CD4-positive, alpha-beta memory T cell (primary cell): ENCODE results near the gene SLC25A45. TPM values are rescaled to one million over a fixed set of nuclear protein-coding genes. Genes with fewer than 3 reads are reported as not detected.
"Not testable (repeated sequence)": the region's sequence is repeated elsewhere in the genome, so short reads cannot be mapped to it uniquely, and the experiment has no call there.

Experiments
- CTCF ChIA-PET: fragments of 350-600 bp; sonication (Branson Sonifier 250); formaldehyde crosslinking; loops from one replicate; lab custom pipeline; 2021; ENCODE audit warnings: inconsistent platforms; ENCODE audit not compliant: partially characterized antibody; lab: Charles Lee
- POLR2A ChIA-PET: fragments of 350-600 bp; sonication (Branson Sonifier 250); formaldehyde crosslinking; loops from one replicate; lab custom pipeline; 2021; ENCODE audit not compliant: partially characterized antibody; lab: Charles Lee
- DNase-seq, 5 donors: peaks; one replicate each; pipeline versions ENCODE4 v3.0.0 to v3.0.0-alpha.2; 2020 to 2022; ENCODE audit warnings: mixed read lengths in 1 of 5
- H3K27ac ChIP-seq: one replicate; pipeline ENCODE4 v1.7.0; 2013; ENCODE audit warnings: low read depth, low read length
- H3K27me3 ChIP-seq: 2 replicates; pipeline ENCODE4 v1.7.0; 2013; ENCODE audit warnings: mild to moderate bottlenecking, low read length, moderate library complexity; ENCODE audit not compliant: insufficient read depth
- H3K36me3 ChIP-seq: 2 replicates; pipeline ENCODE4 v1.7.0; 2013; ENCODE audit warnings: mild to moderate bottlenecking, low read length, moderate library complexity; ENCODE audit not compliant: insufficient read depth
- H3K4me1 ChIP-seq: 2 replicates; pipeline ENCODE4 v1.7.0; 2013; ENCODE audit warnings: mild to moderate bottlenecking, low read length, moderate library complexity; ENCODE audit not compliant: insufficient read depth
- H3K4me3 ChIP-seq, 2 donors: one replicate each; pipeline ENCODE4 v1.7.0; 2013; ENCODE audit warnings: low read length in 2 of 2, mild to moderate bottlenecking in 1 of 2
- H3K9me3 ChIP-seq, 2 donors: one replicate each; pipeline ENCODE4 v1.7.0; 2013; ENCODE audit warnings: low read length in 2 of 2, control low read depth in 1 of 2; ENCODE audit not compliant: control insufficient read depth in 1 of 2
- H3K27ac Mint-ChIP-seq, 7 donors: one replicate each; pipeline ENCODE4 v1.8.0; 2020 to 2021; ENCODE audit warnings: mixed read lengths in 7 of 7, mild to moderate bottlenecking in 6 of 7, inconsistent platforms in 3 of 7, moderate library complexity in 3 of 7
- H3K27me3 Mint-ChIP-seq, 2 donors: one replicate each; pipeline ENCODE4 v1.8.0; 2020 to 2021; ENCODE audit warnings: mixed read lengths in 2 of 2
- H3K36me3 Mint-ChIP-seq, 2 donors: one replicate each; pipeline ENCODE4 v1.8.0; 2020 to 2021; ENCODE audit warnings: mixed read lengths in 2 of 2, inconsistent platforms in 1 of 2, mild to moderate bottlenecking in 1 of 2
- H3K4me1 Mint-ChIP-seq, 4 donors: one replicate each; pipeline ENCODE4 v1.8.0; 2020 to 2021; ENCODE audit warnings: mixed read lengths in 4 of 4, mild to moderate bottlenecking in 1 of 4
- H3K4me3 Mint-ChIP-seq, 8 donors: one replicate each; pipeline ENCODE4 v1.8.0; 2020 to 2021; ENCODE audit warnings: mixed read lengths in 8 of 8, mild to moderate bottlenecking in 7 of 8, moderate library complexity in 6 of 8, inconsistent platforms in 3 of 8
- H3K9me3 Mint-ChIP-seq, 8 donors: one replicate each; pipeline ENCODE4 v1.8.0; 2020 to 2021; ENCODE audit warnings: mixed read lengths in 8 of 8, mild to moderate bottlenecking in 5 of 8, inconsistent platforms in 3 of 8, moderate library complexity in 1 of 8
- intact Hi-C: fragments of 100-400 bp; cut with micrococcal nuclease; formaldehyde crosslinking; loops from one replicate; pipeline ENCODE4 v1.15.1; 2023
- polyA plus RNA-seq, 2 donors: library from polyadenylated mRNA; unstranded; fragments of 300-500 nt; fragmentation: Illumina TruSeq; gene quantifications; one replicate each; pipeline ENCODE4 v1.2.3, GENCODE V29; 2021
- total RNA-seq, 2 experiments: library from RNA; stranded (reverse); gene quantifications; one replicate each; pipeline ENCODE4 v1.2.3, GENCODE V29; 2021

The SLC25A45 gene
- total and polyA plus RNA-seq, 4 experiments from 2014 or later: 7.2 to 24.2 (median 16.0) TPM

- H3K4me1 Mint-ChIP-seq: peaks cover 15 to 27% (median 21%) of the 10 kb centered on the region in 4 donors
- peak overlapping the region in 2 of 7 donors; percentile 12 to 85 for H3K27ac Mint-ChIP-seq
- ChIA-PET CTCF (interaction anchor here (1.2 to 10.6 kb wide), 4 partner anchors 26 to 181 kb away, joined by 3 to 186 read pairs (median 4); no protein-coding TSS in a partner anchor), POLR2A (interaction anchor here (0.8 to 22.2 kb wide), 8 partner anchors 13 to 278 kb away, joined by 3 to 3839 read pairs (median 226); partner anchors contain the start of genes FRMD8, MALAT1, NEAT1 and SLC25A45)
- H3K9me3 Mint-ChIP-seq, H3K27me3 Mint-ChIP-seq, H3K4me3 Mint-ChIP-seq, DNase-seq, H3K27me3 ChIP-seq, H3K27ac ChIP-seq, intact Hi-C loops, H3K9me3 ChIP-seq, H3K4me3 ChIP-seq: not testable (repeated sequence)
- peaks cover 26% of the 10 kb centered on the region for H3K4me1 ChIP-seq
- peaks cover 25% of the 10 kb centered on the region for H3K36me3 ChIP-seq
- peaks cover 8 to 31% of the 10 kb centered on the region in 2 donors for H3K36me3 Mint-ChIP-seq
These were observed 30.7 kb upstream of the SLC25A45 start for GRCh38 chr11:65413077-65413664.

GRCh38 chr11:65412271-65413076 is 30.0 kb upstream of the SLC25A45 start:
- H3K27ac ChIP-seq: no peak overlapping the region
- intact Hi-C loops: no loop called here
- H3K4me1 ChIP-seq: peaks cover 19% of the 10 kb centered on the region
- peaks cover 26% of the 10 kb centered on the region for H3K36me3 ChIP-seq
- DNase-seq: no peak
- Mint-ChIP-seq H3K27ac (no peak overlapping the region), H3K4me1 (peaks cover 12 to 22% (median 16%) of the 10 kb centered on the region in 4 donors), H3K4me3 (no peak overlapping the region), H3K9me3 (no peaks in the 10 kb centered on the region), H3K27me3 (no peaks in the 10 kb centered on the region), H3K36me3 (peaks cover 8 to 30% of the 10 kb centered on the region in 2 donors)
- no peaks in the 10 kb centered on the region for H3K27me3 ChIP-seq
- CTCF ChIA-PET: interaction anchor here (1.2 to 10.6 kb wide), 4 partner anchors 25 to 182 kb away, joined by 3 to 186 read pairs (median 4); no protein-coding TSS in a partner anchor
- no peaks in the 10 kb centered on the region for H3K9me3 ChIP-seq
- H3K4me3 ChIP-seq: no peak overlapping the region
- POLR2A ChIA-PET: interaction anchor here (0.9 to 22.2 kb wide), 6 partner anchors 11 to 277 kb away, joined by 3 to 3839 read pairs (median 485); partner anchors contain the start of genes FRMD8, MALAT1, NEAT1 and SLC25A45

- intact Hi-C loops: no loop called here
- no peak overlapping the region for H3K27ac Mint-ChIP-seq
- H3K4me3 ChIP-seq: no peak overlapping the region
These were observed 29.2 kb upstream of the SLC25A45 start for GRCh38 chr11:65411681-65412070.

GRCh38 chr11:65410936-65411680 is 28.7 kb upstream of the SLC25A45 start:
- intact Hi-C loops: no loop called here
- no peaks in the 10 kb centered on the region for H3K9me3 ChIP-seq
- H3K36me3 ChIP-seq: peaks cover 27% of the 10 kb centered on the region
- no peak for DNase-seq
- Mint-ChIP-seq H3K9me3 (no peaks in the 10 kb centered on the region), H3K27ac (no peak overlapping the region), H3K36me3 (peaks cover 8 to 28% of the 10 kb centered on the region in 2 donors), H3K4me1 (peaks cover 3 to 8% (median 6%) of the 10 kb centered on the region in 4 donors), H3K27me3 (no peaks in the 10 kb centered on the region), H3K4me3 (no peak overlapping the region)
- H3K27ac ChIP-seq: no peak overlapping the region
- no peak overlapping the region for H3K4me3 ChIP-seq
- peaks cover 6% of the 10 kb centered on the region for H3K4me1 ChIP-seq
- H3K27me3 ChIP-seq: no peaks in the 10 kb centered on the region
- POLR2A ChIA-PET: interaction anchor here (1.7 to 22.2 kb wide), 4 partner anchors 12 to 88 kb away, joined by 8 to 3839 read pairs (median 602); partner anchors contain the start of genes FRMD8, MALAT1, NEAT1 and SLC25A45
- CTCF ChIA-PET: interaction anchor here (1.2 to 10.6 kb wide), 3 partner anchors 24 to 98 kb away, joined by 3 to 186 read pairs (median 4); partner anchors contain the start of gene MALAT1

More at GRCh38 chr11:65411681-65412070, 29.2 kb upstream of the SLC25A45 start:
- H3K4me3 Mint-ChIP-seq: no peak overlapping the region
- H3K27me3 Mint-ChIP-seq: no peaks in the 10 kb centered on the region
- Histone ChIP-seq H3K4me1 (peaks cover 11% of the 10 kb centered on the region), H3K27ac (no peak overlapping the region), H3K36me3 (peaks cover 27% of the 10 kb centered on the region), H3K27me3 (no peaks in the 10 kb centered on the region), H3K9me3 (no peaks in the 10 kb centered on the region)
- ChIA-PET POLR2A (interaction anchor here (1.7 to 22.2 kb wide), 4 partner anchors 12 to 87 kb away, joined by 8 to 3839 read pairs (median 602); partner anchors contain the start of genes FRMD8, MALAT1, NEAT1 and SLC25A45), CTCF (interaction anchor here (1.2 to 10.6 kb wide), 3 partner anchors 24 to 97 kb away, joined by 3 to 186 read pairs (median 4); partner anchors contain the start of gene MALAT1)
- H3K36me3 Mint-ChIP-seq: peaks cover 8 to 28% of the 10 kb centered on the region in 2 donors
- no peak for DNase-seq
- peaks cover 5 to 14% (median 10%) of the 10 kb centered on the region in 4 donors for H3K4me1 Mint-ChIP-seq
- H3K9me3 Mint-ChIP-seq: no peaks in the 10 kb centered on the region

- Mint-ChIP-seq H3K4me1 (peaks cover 0 to 6% (median 1%) of the 10 kb centered on the region in 4 donors), H3K9me3 (no peaks in the 10 kb centered on the region), H3K27me3 (no peaks in the 10 kb centered on the region), H3K4me3 (no peak overlapping the region), H3K36me3 (peaks cover 12 to 47% of the 10 kb centered on the region in 2 donors), H3K27ac (peak overlapping the region in 1 of 7 donors; percentile 57)
- H3K36me3 ChIP-seq: peaks cover 43% of the 10 kb centered on the region
- H3K4me3 ChIP-seq: no peak overlapping the region
- DNase-seq: peak in 1 of 5 donors; percentile 12
- H3K27me3 ChIP-seq: no peaks in the 10 kb centered on the region
- ChIA-PET CTCF (interaction anchor here (2.0 kb wide), 1 partner anchor 11 kb away, joined by 10 read pairs; no protein-coding TSS in a partner anchor), POLR2A (interaction anchor here (1.5 to 2.6 kb wide), 3 partner anchors 12 to 93 kb away, joined by 3 to 7 read pairs (median 7); partner anchors contain the start of gene NEAT1)
- H3K4me1 ChIP-seq: no peaks in the 10 kb centered on the region
- intact Hi-C loops: no loop called here
- H3K9me3 ChIP-seq: no peaks in the 10 kb centered on the region
- no peak overlapping the region for H3K27ac ChIP-seq
These were observed 22.3 kb upstream of the SLC25A45 start for GRCh38 chr11:65404638-65405339.

- Mint-ChIP-seq H3K36me3 (peaks cover 12 to 49% of the 10 kb centered on the region in 2 donors), H3K4me3 (no peak overlapping the region), H3K4me1 (peaks cover 0 to 6% (median 1%) of the 10 kb centered on the region in 4 donors), H3K27ac (peak overlapping the region in 1 of 7 donors; percentile 47), H3K27me3 (no peaks in the 10 kb centered on the region), H3K9me3 (no peaks in the 10 kb centered on the region)
- no peak overlapping the region for H3K27ac ChIP-seq
- CTCF ChIA-PET: interaction anchor here (1.1 kb wide), 1 partner anchor 104 kb away, joined by 3 read pairs; no protein-coding TSS in a partner anchor
- no peaks in the 10 kb centered on the region for H3K4me1 ChIP-seq
- POLR2A ChIA-PET: interaction anchor here (1.5 to 2.6 kb wide), 2 partner anchors 19 to 93 kb away, joined by 3 to 7 read pairs; partner anchors contain the start of gene NEAT1
- no peaks in the 10 kb centered on the region for H3K27me3 ChIP-seq
- H3K4me3 ChIP-seq: no peak overlapping the region
- H3K9me3 ChIP-seq: no peaks in the 10 kb centered on the region
- peak in 1 of 5 donors; percentile 9 for DNase-seq
- H3K36me3 ChIP-seq: peaks cover 39% of the 10 kb centered on the region
- intact Hi-C loops: no loop called here
These were observed 21.8 kb upstream of the SLC25A45 start for GRCh38 chr11:65404210-65404609.
